ENCODE results near the gene ITGB8. TPM values are rescaled to one million over a fixed set of nuclear protein-coding genes. Genes with fewer than 3 reads are reported as not detected.
"Not testable (repeated sequence)": the region's sequence is repeated elsewhere in the genome, so short reads cannot be mapped to it uniquely, and the experiment has no call there.

The ITGB8 gene
- total RNA-seq, 4 donors from 2014 or later = 14.0 to 33.6 (median 17.7) TPM

- DNase-seq = no peak
- no peaks in the 10 kb centered on the region for H3K36me3 ChIP-seq
- H3K4me3 ChIP-seq (replicated peaks in 1 of 3) = no peak overlapping the region
- H3K4me1 ChIP-seq = no peaks in the 10 kb centered on the region
- intact Hi-C loops (cut with DNase I) = no loop called here
- H3K27ac ChIP-seq = no peak overlapping the region
- no peaks in the 10 kb centered on the region for H3K9me3 ChIP-seq
- TF ChIP-seq CTCF (IDR thresholded peaks at IDR 0.05) (no peak), POLR2A (IDR thresholded peaks at IDR 0.05) (no peak)
- 66 to 78% methylated on average over 3 of the region's 3 CpGs for WGBS, 2 donors
- H3K27me3 ChIP-seq = no peaks in the 10 kb centered on the region
These were observed 33.8 kb upstream of the ITGB8 start for GRCh38 chr7:20296901-20297300.

DNA sequence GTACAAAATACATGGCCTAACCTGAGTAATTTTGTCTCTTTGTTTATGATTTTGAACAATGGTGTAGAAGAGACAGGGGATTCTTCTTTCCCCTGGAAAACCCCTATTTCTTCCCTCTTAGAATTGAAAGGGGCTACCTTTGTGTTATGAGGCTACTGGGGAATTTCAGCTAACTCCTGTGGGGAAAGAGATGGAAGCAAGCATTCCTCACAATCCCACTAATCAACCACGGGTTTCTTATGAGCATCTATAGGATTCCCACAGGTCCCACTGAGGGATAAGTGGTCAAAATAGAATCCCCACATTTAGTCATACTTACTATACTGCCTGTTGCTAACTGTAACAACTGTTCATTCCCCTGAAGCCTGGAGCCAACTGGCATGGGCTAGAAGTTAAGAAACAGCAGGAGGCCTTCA lies 32.2 kb upstream of the ITGB8 start:
- Histone ChIP-seq H3K36me3 (no peaks in the 10 kb centered on the region), H3K9me3 (no peaks in the 10 kb centered on the region), H3K4me3 (replicated peaks in 1 of 3) (no peak overlapping the region), H3K27me3 (no peaks in the 10 kb centered on the region), H3K4me1 (no peaks in the 10 kb centered on the region), H3K27ac (no peak overlapping the region)
- 76 to 79% methylated on average over 1 of the region's 1 CpG for WGBS, 2 donors
- DNase-seq = no peak
- TF ChIP-seq POLR2A (IDR thresholded peaks at IDR 0.05) (no peak), CTCF (IDR thresholded peaks at IDR 0.05) (no peak)
- intact Hi-C loops (cut with DNase I) = no loop called here

DNA sequence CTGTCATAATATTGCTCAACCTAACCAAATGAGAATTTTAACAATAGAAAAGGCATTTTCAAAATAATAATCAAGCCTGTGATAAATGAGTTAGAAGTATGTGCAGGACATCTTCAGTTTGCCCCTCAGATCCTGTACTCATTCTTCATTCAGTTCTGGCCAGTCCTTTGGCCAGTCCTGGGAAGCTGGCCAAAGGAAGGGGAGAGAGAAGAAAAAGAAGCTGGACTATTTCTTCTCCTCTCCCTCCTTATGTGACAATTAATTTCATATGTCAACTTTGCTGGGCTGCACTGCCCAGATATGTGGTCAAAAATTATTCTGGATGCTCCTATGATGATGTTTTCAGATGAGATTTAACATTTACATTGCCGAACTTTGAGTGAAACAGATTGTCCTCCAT lies 31.6 kb upstream of the ITGB8 start:
- Histone ChIP-seq H3K36me3 (no peaks in the 10 kb centered on the region), H3K9me3 (no peaks in the 10 kb centered on the region), H3K4me1 (no peaks in the 10 kb centered on the region), H3K4me3 (replicated peaks in 1 of 3) (no peak overlapping the region), H3K27ac (no peak overlapping the region), H3K27me3 (no peaks in the 10 kb centered on the region)
- intact Hi-C loops (cut with DNase I) = no loop called here
- TF ChIP-seq CTCF (IDR thresholded peaks at IDR 0.05) (no peak), POLR2A (IDR thresholded peaks at IDR 0.05) (no peak)
- 89 to 91% methylated on average over 1 of the region's 1 CpG for WGBS, 2 donors
- DNase-seq = no peak

DNA sequence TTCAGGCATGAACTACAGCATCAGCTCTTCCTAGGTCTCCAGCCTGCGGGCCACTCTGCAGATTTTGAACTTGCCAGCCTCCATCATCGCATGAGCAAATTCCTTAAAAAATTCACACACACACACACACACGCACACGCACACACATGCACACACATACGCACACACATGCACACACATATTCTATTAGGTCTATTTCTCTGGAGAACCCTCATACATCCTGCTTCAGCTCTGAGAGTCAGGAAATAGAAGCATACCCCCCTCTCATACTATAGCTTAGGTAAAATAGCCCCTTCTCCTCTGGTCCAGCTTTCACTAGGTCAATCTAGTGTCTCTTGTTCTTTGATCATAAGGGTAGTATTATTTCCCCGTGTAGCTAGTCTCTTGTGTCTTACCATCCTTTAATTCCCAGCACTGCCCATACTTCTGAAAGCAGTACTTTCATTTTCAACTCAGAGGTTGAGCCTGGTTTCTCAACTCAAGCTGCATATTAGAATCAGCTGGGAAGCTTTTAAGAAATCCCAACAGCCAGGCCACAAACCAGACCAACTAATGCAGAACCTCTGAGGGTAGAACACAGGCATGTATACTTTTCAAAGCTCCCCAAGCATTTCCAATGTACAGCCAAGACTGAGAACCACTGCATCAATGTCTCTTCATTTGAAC lies 30.9 kb upstream of the ITGB8 start:
- H3K27me3 ChIP-seq = no peaks in the 10 kb centered on the region
- H3K9me3 ChIP-seq = no peaks in the 10 kb centered on the region
- 86 to 89% methylated on average over 6 of the region's 6 CpGs for WGBS, 2 donors
- no peak for DNase-seq
- intact Hi-C loops (cut with DNase I) = no loop called here
- no peaks in the 10 kb centered on the region for H3K36me3 ChIP-seq
- no peak overlapping the region for H3K27ac ChIP-seq
- H3K4me3 ChIP-seq (replicated peaks in 1 of 3) = no peak overlapping the region
- no peaks in the 10 kb centered on the region for H3K4me1 ChIP-seq
- no peak for TF ChIP-seq POLR2A (IDR thresholded peaks at IDR 0.05)
- TF ChIP-seq CTCF (IDR thresholded peaks at IDR 0.05) = no peak

GRCh38 chr7:20301311-20301939 lies 29.3 kb upstream of the ITGB8 start:
- H3K27me3 ChIP-seq = no peaks in the 10 kb centered on the region
- H3K36me3 ChIP-seq = no peaks in the 10 kb centered on the region
- no peak for TF ChIP-seq CTCF (IDR thresholded peaks at IDR 0.05)
- no peak for TF ChIP-seq POLR2A (IDR thresholded peaks at IDR 0.05)
- 81 to 88% methylated on average over 4 of the region's 4 CpGs for WGBS, 2 donors
- intact Hi-C loops (cut with DNase I) = no loop called here
- DNase-seq = no peak
- no peak overlapping the region for H3K27ac ChIP-seq
- no peaks in the 10 kb centered on the region for H3K4me1 ChIP-seq
- no peak overlapping the region for H3K4me3 ChIP-seq (replicated peaks in 1 of 3)
- no peaks in the 10 kb centered on the region for H3K9me3 ChIP-seq

GRCh38 chr7:20302300-20302699 lies 28.4 kb upstream of the ITGB8 start:
- intact Hi-C loops (cut with DNase I); DNase-seq: not testable (repeated sequence)

More at GRCh38 chr7:20302300-20302699, 28.4 kb upstream of the ITGB8 start:
- not testable (repeated sequence) for H3K4me1 ChIP-seq; H3K27ac ChIP-seq; H3K27me3 ChIP-seq; H3K9me3 ChIP-seq; H3K4me3 ChIP-seq (replicated peaks in 1 of 3); H3K36me3 ChIP-seq
- WGBS, 2 donors = 95 to 97% methylated on average over 16 of the region's 16 CpGs

Measured in thyroid gland (tissue), 4 donors.